Stimulated activated CD4-positive, alpha-beta T cell treated with anti-CD3 and anti-CD28 coated beads, Interleukin-2, amount 100 ng/mL, for 48 hours (primary cell): ENCODE data around the gene KRTAP29-1.
A peak's percentile ranks its signal among the peaks of the same experiment; 100 is the strongest.
"Not testable (repeated sequence)": the region's sequence is repeated elsewhere in the genome, so short reads cannot be mapped to it uniquely, and the experiment has no call there.

Source experiments
- DNase-seq, 2 donors: peaks; one replicate each; pipeline ENCODE4 v3.0.0-alpha.2; 2020

KRTAP29-1 gene

GRCh38 chr17:41301916-41302901 lies at the start of gene KRTAP29-1:
Gene KRTAP29-1, minus strand, starts transcription at chr17:41302851. Its CDS starts 0 bp downstream, at chr17:41302851.
- DNase-seq, result no peak

DNA sequence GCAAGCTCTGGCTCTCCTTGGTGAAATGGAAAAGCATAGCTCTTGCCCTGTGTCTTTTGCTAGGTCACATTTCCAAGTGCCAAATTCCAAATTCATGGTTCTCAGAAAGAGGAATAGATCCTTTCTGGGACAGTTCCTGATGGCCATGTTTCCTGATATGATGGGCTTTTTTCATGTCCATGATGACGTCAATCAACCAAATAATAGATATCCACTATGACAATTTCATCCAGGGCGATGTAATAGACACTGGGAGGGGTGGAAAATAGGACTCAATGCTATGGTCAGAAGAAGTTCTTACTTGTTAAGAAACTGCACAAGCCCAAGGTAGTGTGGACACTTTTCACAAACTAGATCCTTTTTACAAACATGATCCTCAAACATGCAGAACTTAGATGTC lies 48.5 kb upstream of the KRTAP29-1 start:
- DNase-seq, result no peak

DNA sequence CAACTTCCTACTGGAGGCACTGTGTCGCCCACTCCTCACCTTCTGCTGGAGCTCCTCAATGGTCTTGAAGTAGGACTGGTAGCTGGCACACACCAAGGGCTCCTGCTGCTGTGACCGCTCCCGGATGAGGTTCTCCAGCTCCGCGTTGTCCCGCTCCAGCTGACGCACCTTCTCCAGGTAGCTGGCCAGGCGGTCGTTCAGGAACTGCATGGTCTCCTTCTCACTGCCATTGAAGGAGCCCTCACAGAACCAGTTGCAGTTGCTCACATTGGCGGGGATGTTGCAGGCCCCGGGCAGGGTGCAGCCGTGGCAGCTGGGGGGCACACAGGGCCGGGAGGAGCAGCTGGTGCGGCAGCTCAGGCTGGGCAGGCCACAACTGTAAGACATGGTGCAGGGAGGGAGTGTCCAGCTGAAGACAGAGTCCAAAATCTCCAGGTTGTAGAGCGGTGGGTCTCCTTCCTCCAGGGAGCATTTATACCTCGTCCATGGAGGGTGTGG lies 47.8 kb upstream of the KRTAP29-1 start, which contains the start of gene KRT33A:
TSS of gene KRT33A (minus strand) at position 448 of the 498 bp plus-strand sequence. CDS start at position 387, 61 bp downstream.
- not testable (repeated sequence) for DNase-seq

DNA sequence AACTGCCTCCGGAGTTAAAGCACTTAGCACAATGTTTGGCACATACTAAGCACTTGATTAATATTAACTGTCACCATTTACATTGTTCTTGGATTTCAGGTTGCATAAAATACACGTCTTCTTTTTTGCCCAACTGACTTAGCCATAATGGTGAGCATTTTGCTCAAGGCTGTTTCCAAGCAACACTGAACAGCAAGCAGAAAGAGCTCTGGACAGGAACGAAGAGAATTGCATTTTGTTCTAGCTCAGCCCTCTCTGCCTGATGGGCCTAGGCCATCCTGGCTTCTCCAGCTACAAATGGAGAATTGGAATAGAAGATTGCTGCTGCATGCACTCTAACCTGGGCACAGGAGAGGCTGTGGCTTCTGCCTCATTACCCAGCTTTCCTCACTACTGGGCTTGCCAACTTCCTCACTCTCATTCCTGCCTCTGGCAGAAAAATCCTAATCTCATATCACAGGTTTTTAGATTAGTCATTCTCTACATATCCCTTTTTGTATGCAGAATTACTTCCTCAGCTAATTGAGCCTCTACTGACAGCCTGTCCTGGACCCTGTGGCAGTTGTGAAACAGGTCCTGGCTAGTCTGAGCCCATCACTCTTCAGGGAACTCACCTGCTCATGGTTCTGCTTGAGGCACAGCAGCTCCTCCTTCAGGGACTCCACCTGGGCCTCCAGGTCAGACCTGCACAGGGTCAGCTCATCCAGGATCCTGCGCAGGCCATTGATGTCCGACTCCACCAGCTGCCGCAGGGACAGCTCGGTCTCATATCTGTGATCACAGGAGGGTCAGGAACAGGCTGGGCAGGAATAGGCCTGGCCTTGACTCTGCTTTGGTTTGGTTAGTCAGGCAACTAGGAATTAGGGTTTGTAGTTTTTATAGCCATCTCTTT lies 45.5 kb upstream of the KRTAP29-1 start:
- DNase-seq, result no peak

- not testable (repeated sequence) for DNase-seq
Measured at GRCh38 chr17:41346421-41346820, 43.8 kb upstream of the KRTAP29-1 start.

DNA sequence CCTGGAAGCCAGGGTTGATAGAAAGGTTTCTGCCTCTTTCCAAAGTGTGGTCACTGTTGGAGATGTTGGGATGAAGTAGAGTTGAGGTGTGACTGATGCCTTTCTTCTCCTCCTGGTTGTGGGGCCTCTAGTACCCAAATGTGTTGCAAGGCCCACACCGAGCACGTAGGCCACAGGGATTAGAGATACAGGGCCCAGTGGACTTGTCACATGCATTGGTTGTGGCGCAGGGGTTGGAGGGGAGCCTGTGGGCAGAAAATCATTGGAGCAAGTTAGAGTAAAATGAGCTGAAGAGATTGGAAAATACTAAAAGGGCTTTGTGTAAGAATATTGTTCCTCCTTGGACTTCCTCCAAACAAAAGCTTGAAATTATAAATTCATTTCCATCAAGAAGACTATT lies 43.3 kb upstream of the KRTAP29-1 start:
- no peak for DNase-seq

GRCh38 chr17:41343029-41343428 lies 40.4 kb upstream of the KRTAP29-1 start:
- DNase-seq, result no peak

DNA sequence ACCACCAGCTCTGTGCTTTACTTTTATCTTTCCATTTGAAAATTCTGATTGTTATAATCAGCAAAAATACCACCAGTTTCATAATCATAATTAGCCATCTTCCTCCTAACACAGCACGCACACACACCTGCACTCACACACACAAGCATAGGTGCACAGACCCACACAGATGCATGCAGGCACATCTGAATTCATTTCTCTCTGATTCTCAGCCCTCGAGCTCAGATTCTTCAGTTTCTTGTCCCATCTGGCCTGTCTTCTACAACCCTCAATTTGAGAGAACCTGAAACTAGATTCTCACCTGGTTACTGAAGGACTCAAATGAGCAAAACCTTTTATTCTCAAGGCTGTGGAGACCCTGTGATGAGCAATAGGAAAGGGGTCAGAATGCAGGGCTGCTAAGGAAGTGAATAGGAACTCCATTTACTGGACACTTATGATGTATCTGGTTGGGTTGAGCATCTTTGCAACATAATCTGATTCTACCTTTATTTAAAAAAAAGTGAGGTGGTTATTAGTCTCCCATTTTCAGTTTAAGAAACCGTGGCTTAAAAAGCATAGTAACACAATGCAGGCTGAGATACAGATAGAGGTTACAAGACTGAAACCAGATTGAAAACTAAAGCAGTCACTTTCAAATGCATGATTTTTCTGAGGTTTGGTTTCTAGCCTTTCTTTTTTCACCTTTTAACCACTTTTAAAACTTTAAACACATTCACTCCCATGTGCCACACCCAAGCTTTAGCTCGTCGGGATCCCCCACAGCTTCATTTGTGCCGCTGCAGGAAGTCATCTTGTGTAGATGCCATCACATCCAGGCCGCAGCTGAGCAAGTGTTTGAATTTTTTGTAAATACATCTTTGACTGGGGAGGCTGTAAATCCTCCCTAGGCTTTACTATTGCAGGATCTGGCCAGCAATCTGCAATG lies 38.5 kb upstream of the KRTAP29-1 start:
- peak; percentile 21 to 26 for DNase-seq

DNA sequence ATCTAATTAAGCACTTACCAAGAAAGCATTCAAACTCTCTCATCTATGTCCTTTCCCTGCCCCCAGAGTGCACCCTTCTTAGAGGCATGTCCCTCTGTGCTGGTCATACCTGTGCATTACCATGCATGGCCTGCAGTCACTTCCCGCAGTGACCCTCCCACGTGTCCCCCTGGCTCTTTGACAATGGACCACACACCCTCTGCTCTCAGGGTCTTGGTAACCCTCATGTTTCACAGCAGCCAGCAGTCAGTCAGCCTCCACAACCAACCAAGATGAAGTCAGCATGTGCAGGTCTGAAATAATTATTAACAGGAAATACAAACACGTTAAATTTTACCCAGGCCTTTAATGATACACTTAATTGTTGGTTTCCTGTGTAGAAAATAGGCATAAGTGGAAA lies 37.8 kb upstream of the KRTAP29-1 start:
- DNase-seq, result no peak

DNA sequence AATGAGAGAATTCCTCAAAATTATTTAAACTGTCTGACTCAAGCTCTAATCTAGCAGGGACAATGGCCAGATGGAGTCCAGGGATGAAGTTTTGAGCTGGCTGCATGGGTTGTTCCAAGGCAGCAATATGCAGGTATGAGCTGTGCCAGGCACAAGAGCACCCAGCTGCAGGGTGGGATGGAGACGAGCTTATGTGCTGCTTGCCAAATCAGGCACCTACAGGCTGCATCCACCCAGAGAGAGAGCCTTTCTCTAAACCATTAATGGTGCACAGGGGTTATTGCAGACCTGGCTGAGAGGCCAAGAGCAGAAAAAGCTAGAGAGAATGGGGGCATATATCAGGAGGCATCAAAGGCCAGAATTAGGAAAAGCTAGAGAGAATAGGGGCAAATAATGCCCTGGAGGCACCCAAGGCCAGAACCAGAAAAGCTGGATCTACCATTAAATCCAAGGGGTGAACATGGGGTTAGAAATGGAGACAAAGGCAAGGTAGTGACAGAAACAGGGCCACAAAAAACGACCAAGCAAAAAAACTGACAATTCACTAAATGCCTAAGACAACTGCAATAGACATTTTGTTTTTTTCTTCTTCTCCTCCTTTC lies 37.0 kb upstream of the KRTAP29-1 start:
- DNase-seq, result no peak

- DNase-seq, result peak in 1 of 2 donors; percentile 19
Measured at GRCh38 chr17:41338961-41339485, 36.4 kb upstream of the KRTAP29-1 start.

GRCh38 chr17:41335747-41336146 lies 33.1 kb upstream of the KRTAP29-1 start:
- DNase-seq, result no peak

DNA sequence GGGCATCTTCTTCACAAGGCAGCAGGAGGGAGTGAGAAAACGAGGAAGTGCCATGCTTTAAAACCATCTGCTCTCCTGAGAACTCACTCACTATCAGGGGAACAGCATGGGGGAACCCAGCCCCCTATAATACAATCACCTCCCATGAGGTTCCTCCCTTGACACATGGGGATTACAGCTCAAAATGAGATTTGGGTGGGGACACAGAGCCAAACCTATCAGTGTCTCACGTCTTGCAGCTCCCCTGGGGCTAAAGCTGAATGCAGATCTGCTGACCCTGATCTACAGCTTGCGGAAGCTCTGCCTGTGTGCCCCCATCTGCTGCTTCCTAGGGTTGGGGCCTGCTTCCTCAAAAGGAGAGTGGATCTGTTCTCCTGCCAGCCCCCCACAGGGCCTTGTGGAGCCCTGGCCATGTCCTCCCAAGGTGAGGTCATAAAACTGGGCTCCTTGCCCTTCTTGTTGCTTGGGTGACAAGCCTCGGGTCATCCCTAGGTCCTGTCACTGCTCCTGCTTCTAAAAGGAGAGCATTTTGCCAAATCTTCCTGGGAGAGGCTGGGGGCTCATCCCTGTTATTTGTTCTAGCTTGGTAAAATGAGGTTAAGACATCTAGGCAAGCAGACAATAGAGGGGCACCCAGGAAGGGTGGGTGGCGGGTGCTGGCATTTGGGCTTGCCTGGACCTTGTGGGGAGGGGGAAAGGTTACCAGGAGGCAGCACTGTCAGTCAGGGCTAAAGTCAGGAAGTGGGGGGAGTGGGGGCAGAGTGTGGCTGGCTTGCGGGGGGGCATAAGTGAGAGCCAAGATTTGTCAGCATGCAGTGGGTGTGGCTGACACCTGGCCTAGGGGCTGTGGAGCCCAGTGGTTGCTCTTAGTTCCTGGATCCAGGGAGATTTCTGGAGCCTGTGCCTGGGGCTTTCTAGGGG lies 32.0 kb upstream of the KRTAP29-1 start:
- no peak for DNase-seq

DNA sequence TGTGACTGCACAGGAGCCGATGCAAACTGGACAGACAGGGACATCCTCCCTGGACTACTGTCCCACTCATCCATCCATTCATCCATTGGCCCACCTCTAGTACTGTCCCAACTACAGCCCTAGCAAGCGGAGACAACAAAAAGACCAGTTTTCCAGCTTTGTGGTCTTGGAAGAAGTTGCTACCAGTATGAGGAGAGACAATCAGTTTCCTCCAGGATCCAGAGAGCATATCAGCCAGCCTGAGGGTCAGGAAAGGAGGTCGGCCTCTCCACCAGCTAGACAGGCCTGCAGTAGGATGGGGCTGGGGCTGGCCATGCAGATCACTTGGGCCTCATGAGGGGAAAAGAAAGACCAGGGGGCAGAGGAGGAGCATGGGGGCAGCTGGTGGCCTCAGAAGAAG lies 31.2 kb upstream of the KRTAP29-1 start:
- no peak for DNase-seq

DNA sequence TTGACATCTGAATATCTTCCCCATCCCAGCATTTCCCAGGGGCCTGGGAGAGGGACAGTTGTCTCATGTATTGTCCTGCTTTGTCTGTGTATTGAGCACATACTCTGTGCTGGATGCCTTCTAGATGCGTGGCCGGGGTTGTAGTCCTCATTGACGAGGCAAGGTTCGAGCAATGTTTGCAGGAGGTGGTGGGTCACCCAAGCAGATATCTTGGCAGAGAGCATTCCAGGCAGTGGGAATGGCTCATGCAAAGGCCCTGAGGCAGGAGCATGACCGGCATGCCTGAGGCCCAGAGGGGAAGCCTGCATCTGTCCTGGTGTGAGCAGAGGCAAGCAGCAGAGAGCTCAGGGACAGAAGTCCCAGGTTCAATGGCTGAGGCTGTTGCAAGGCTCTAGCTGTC lies 30.4 kb upstream of the KRTAP29-1 start:
- DNase-seq, result no peak

DNA sequence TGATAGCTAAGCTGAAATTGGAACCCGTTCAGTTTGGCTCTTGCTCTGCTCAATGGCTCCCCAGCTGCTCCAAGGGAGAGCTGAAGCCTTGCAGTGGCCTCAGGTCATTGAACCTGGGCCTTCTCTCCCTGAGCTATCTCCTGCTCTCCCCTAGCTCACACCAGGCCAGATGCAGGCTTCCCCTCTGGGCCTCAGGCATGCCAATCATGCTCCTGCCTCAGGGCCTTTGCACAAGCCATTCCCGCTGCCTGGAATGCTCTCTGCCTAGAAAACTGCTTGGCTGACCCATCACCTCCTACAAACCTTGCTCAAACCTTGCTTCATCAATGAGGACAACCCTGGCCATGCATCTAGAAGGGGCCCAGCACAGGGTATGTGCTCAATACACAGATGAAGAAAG lies 29.6 kb upstream of the KRTAP29-1 start:
- no peak for DNase-seq

GRCh38 chr17:41331606-41332005 lies 29.0 kb upstream of the KRTAP29-1 start:
- no peak for DNase-seq

GRCh38 chr17:41329279-41329948 lies 26.8 kb upstream of the KRTAP29-1 start:
- peak; percentile 19 to 28 for DNase-seq

DNA sequence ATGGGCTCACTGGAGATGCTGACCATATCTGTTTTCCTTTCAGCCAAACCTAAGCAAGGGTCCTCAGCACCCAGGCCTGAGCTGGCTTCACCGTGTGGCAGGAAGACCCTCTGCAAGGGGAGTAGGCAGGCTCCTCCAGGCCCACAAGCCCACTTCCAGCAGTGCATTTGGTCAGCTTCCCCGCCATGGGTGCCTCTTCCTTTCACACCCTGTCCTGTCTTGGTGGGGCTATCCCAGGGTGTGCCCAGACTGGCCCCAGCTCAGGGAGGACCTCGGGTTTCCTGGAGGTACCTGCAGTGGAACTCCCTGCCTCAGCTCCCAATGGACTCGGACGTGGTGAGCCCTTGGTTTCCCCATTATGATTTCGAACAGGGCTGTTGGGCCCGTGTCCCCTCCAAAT lies 25.6 kb upstream of the KRTAP29-1 start:
- no peak for DNase-seq
